Keratinocyte (primary cell): ENCODE results near the gene RABL3.

ENCODE experiments used
- EZH2 ChIP-seq: IDR thresholded peaks from one replicate; pipeline ENCODE4 v1.6.1; 2012; ENCODE audit warnings: inconsistent platforms, mild to moderate bottlenecking, low read length, moderate library complexity
- TF ChIP-seq, protein P1 (sequence below), 3 experiments: IDR thresholded peaks in 1 of 3; conservative IDR thresholded peaks in 1 of 3; optimal IDR thresholded peaks in 1 of 3; 2 replicates in 2 of 3; 3 replicates in 1 of 3; pipeline versions ENCODE3 to v1.5.1; 2011; ENCODE audit warnings: low read length in 3 of 3, mild to moderate bottlenecking in 3 of 3, moderate library complexity in 2 of 3, control low read depth in 1 of 3, inconsistent platforms in 1 of 3; ENCODE audit not compliant: insufficient read depth in 2 of 3; ENCODE audit errors: extremely low read depth in 1 of 3

DNA sequence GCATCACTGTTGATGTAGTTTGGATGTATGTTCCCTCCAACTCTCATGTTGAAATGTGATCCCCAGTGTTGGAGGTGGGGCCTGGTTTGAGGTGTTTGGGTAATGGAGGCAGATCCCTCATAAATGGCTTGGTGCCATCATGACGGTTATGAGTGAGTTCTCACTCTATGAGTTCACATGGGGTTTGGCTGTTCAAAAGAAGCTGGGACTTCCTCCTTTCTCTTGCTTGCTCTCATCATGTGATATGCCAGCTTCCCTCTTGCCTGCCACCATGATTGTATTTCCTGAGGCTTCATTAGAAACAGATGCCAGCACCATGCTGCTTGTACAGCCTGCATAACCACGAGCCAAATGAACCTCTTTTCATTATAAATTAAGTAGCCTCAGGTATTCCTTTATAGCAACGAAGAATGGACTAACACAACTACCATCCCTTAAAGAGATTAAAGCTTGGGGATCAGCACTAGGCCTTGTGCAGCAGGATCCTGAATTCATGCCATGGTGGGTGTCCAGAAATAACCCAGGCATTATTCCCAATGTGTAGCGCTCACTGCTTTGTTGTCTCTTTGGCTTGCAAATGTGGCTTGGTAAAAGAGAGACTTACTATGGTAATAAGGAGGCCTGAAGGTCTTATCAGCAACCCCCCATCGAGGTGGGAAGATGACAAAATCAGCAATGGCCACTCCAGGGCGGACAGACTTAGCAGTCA, 104.3 kb downstream of the RABL3 start:
- TF ChIP-seq, protein P1, sequence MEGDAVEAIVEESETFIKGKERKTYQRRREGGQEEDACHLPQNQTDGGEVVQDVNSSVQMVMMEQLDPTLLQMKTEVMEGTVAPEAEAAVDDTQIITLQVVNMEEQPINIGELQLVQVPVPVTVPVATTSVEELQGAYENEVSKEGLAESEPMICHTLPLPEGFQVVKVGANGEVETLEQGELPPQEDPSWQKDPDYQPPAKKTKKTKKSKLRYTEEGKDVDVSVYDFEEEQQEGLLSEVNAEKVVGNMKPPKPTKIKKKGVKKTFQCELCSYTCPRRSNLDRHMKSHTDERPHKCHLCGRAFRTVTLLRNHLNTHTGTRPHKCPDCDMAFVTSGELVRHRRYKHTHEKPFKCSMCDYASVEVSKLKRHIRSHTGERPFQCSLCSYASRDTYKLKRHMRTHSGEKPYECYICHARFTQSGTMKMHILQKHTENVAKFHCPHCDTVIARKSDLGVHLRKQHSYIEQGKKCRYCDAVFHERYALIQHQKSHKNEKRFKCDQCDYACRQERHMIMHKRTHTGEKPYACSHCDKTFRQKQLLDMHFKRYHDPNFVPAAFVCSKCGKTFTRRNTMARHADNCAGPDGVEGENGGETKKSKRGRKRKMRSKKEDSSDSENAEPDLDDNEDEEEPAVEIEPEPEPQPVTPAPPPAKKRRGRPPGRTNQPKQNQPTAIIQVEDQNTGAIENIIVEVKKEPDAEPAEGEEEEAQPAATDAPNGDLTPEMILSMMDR (optimal IDR thresholded peaks at IDR 0.05 in 1 of 3, IDR thresholded peaks at IDR 0.05 in 1 of 3, conservative IDR thresholded peaks at IDR 0.05 in 1 of 3; ENCODE audit: extremely low read depth in 1 of 3, insufficient read depth in 2 of 3, low read length in 3 of 3): no peak
- no peak for TF ChIP-seq EZH2
